H1 (cell line): ENCODE data around the gene NEK4.

Experiments used
- CREB1 ChIP-seq: IDR thresholded peaks from 2 replicates; pipeline ENCODE4 v1.6.1; 2012; ENCODE audit warnings: inconsistent platforms
- CTCF ChIP-seq, 3 experiments: IDR thresholded peaks; 1 replicate in 2 of 3; 2 replicates in 1 of 3; pipeline versions ENCODE4 v1.5.1 to v1.6.1; 2011; ENCODE audit warnings: low read length in 3 of 3, mild to moderate bottlenecking in 3 of 3, inconsistent platforms in 2 of 3, low read depth in 1 of 3, moderate library complexity in 1 of 3; ENCODE audit not compliant: insufficient read depth in 1 of 3; ENCODE audit errors: control extremely low read depth in 1 of 3
- E2F6 ChIP-seq: IDR thresholded peaks from 2 replicates; pipeline ENCODE4 v1.6.1; 2012; ENCODE audit warnings: inconsistent platforms
- EZH2 ChIP-seq: fragments of 200-600 bp; sonication (generic); IDR thresholded peaks from 2 replicates; pipeline ENCODE4 v1.7.1; 2012; ENCODE audit warnings: low read depth, mild to moderate bottlenecking, moderate library complexity, low read length, inconsistent platforms; ENCODE audit not compliant: severe bottlenecking
- POLR2A ChIP-seq, 2 experiments: IDR thresholded peaks; 1 replicate in 1 of 2; 2 replicates in 1 of 2; pipeline ENCODE4 v1.6.1; 2011; ENCODE audit warnings: low read depth in 2 of 2, low read length in 2 of 2, mild to moderate bottlenecking in 2 of 2; ENCODE audit errors: control extremely low read depth in 1 of 2
- POLR2AphosphoS5 ChIP-seq: IDR thresholded peaks from 2 replicates; pipeline ENCODE4 v1.6.1; 2011; ENCODE audit warnings: low read depth, low read length
- RFX5 ChIP-seq: IDR thresholded peaks from 2 replicates; pipeline ENCODE4 v1.6.1; 2011; ENCODE audit warnings: low read depth, low read length, improper control_type of control experiment, borderline replicate concordance
- RNF2 ChIP-seq: fragments of 200-900, 300-1000 bp; sonication (generic); IDR thresholded peaks from 2 replicates; pipeline ENCODE4 v1.7.1; 2016; ENCODE audit warnings: borderline replicate concordance, low read depth, mild to moderate bottlenecking, antibody characterized with exemption, low read length; ENCODE audit not compliant: poor library complexity, severe bottlenecking; ENCODE audit errors: missing control alignments
- YY1 ChIP-seq: IDR thresholded peaks from 2 replicates; pipeline ENCODE4 v1.6.1; 2011; ENCODE audit warnings: low read depth, mild to moderate bottlenecking, low read length

GRCh38 chr3:52805270-52806039 lies 34.7 kb upstream of the NEK4 start:
- TF ChIP-seq POLR2AphosphoS5 (no peak), RNF2 (no peak), CTCF (IDR thresholded peaks at IDR 0.05; ENCODE audit: control extremely low read depth in 1 of 3, insufficient read depth in 1 of 3, low read depth in 1 of 3, low read length in 3 of 3) (no peak), YY1 (no peak), RFX5 (no peak), EZH2 (no peak), POLR2A (IDR thresholded peaks at IDR 0.05; ENCODE audit: control extremely low read depth in 1 of 2, low read depth in 2 of 2, low read length in 2 of 2) (no peak), E2F6 (no peak), CREB1 (no peak)
